ENCODE results near the gene NKAIN4.

Gene NKAIN4

DNA sequence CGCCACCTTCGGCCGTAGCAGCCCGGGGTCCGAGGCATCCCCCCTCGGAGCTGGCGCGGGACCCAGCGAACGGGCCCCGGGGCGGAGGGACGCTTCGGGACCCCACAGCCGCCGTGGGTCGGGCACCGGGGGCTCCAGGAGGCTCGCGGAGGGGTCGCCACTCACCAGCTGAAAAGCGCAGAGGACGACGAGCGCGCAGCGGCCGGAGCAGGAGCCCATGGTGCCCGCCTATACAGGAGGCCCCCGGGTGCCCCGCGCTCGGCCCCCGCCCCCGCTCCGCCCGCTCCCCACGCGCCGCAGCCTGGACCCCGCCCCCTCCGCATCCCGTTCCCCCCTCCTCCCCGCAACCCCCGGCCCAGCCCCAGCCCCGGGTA, at the start of gene NKAIN4:
TSS of gene NKAIN4 (minus strand) at position 232 of the 374 bp plus-strand sequence. CDS start at position 219, 13 bp downstream.
- no peak within 1 kb of the TSS for H3K27ac ChIP-seq (ENCODE audit: low read depth in 2 of 2, low read length in 2 of 2)
- no peaks in the 10 kb centered on the region for H3K4me1 ChIP-seq (ENCODE audit: control insufficient read depth in 2 of 2, insufficient read depth in 2 of 2, low read length in 2 of 2)
- H3K27me3 ChIP-seq (ENCODE audit: control insufficient read depth in 2 of 2, insufficient read depth in 2 of 2, low read length in 2 of 2), result peaks cover 18 to 21% of the 10 kb centered on the region in 2 donors
- H3K36me3 ChIP-seq (ENCODE audit: control insufficient read depth in 2 of 2, insufficient read depth in 2 of 2, low read length in 2 of 2), result no peaks in the 10 kb centered on the region
- H3K4me3 ChIP-seq (ENCODE audit: low read length in 2 of 2), result no peak within 1 kb of the TSS
- no peak within 1 kb of the TSS for H3K9ac ChIP-seq (ENCODE audit: low read depth in 1 of 2, low read length in 2 of 2)
- no peaks in the 10 kb centered on the region for H3K9me3 ChIP-seq (ENCODE audit: control insufficient read depth in 2 of 2, low read length in 2 of 2)

GRCh38 chr20:63303095-63303666, 48.9 kb upstream of the NKAIN4 start:
- H3K36me3 ChIP-seq (ENCODE audit: control insufficient read depth in 2 of 2, insufficient read depth in 2 of 2, low read length in 2 of 2), result no peaks in the 10 kb centered on the region
- no peak overlapping the region for H3K27ac ChIP-seq (ENCODE audit: low read depth in 2 of 2, low read length in 2 of 2)
- no peaks in the 10 kb centered on the region for H3K9me3 ChIP-seq (ENCODE audit: control insufficient read depth in 2 of 2, low read length in 2 of 2)
- no peaks in the 10 kb centered on the region for H3K4me1 ChIP-seq (ENCODE audit: control insufficient read depth in 2 of 2, insufficient read depth in 2 of 2, low read length in 2 of 2)
- H3K9ac ChIP-seq (ENCODE audit: low read depth in 1 of 2, low read length in 2 of 2), result no peak overlapping the region
- H3K27me3 ChIP-seq (ENCODE audit: control insufficient read depth in 2 of 2, insufficient read depth in 2 of 2, low read length in 2 of 2), result peaks cover 0 to 11% of the 10 kb centered on the region in 2 donors
- H3K4me3 ChIP-seq (ENCODE audit: low read length in 2 of 2), result no peak overlapping the region

DNA sequence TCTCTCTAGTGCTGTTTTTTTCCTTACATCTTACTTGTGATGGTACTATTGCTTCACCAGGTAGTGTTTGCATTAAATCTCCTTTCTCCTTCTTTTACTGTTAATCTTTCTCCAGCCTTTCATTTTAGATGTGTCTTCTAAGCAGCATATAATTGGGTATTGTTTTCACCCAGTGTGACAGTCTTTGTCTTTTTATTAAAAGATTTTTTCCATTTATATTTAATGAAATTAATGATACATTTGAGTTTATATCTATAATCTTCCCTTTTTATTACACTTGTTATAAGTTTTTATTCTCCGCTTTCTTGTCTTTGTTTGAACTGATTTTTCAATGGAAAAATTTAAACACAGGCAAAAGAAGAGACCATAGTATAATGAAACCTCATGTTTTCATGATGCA, 47.4 kb upstream of the NKAIN4 start:
- H3K27ac ChIP-seq (ENCODE audit: low read depth in 2 of 2, low read length in 2 of 2), result no peak overlapping the region
- no peak overlapping the region for H3K9ac ChIP-seq (ENCODE audit: low read depth in 1 of 2, low read length in 2 of 2)
- H3K9me3 ChIP-seq (ENCODE audit: control insufficient read depth in 2 of 2, low read length in 2 of 2), result no peaks in the 10 kb centered on the region
- H3K36me3 ChIP-seq (ENCODE audit: control insufficient read depth in 2 of 2, insufficient read depth in 2 of 2, low read length in 2 of 2), result no peaks in the 10 kb centered on the region
- peaks cover 2 to 4% of the 10 kb centered on the region in 2 donors for H3K27me3 ChIP-seq (ENCODE audit: control insufficient read depth in 2 of 2, insufficient read depth in 2 of 2, low read length in 2 of 2)
- no peaks in the 10 kb centered on the region for H3K4me1 ChIP-seq (ENCODE audit: control insufficient read depth in 2 of 2, insufficient read depth in 2 of 2, low read length in 2 of 2)
- H3K4me3 ChIP-seq (ENCODE audit: low read length in 2 of 2), result no peak overlapping the region

- peaks cover 11 to 13% of the 10 kb centered on the region in 2 donors for H3K27me3 ChIP-seq (ENCODE audit: control insufficient read depth in 2 of 2, insufficient read depth in 2 of 2, low read length in 2 of 2)
- no peaks in the 10 kb centered on the region for H3K4me1 ChIP-seq (ENCODE audit: control insufficient read depth in 2 of 2, insufficient read depth in 2 of 2, low read length in 2 of 2)
- no peaks in the 10 kb centered on the region for H3K36me3 ChIP-seq (ENCODE audit: control insufficient read depth in 2 of 2, insufficient read depth in 2 of 2, low read length in 2 of 2)
- H3K9me3 ChIP-seq (ENCODE audit: control insufficient read depth in 2 of 2, low read length in 2 of 2), result no peaks in the 10 kb centered on the region
- H3K27ac ChIP-seq (ENCODE audit: low read depth in 2 of 2, low read length in 2 of 2), result no peak overlapping the region
- H3K4me3 ChIP-seq (ENCODE audit: low read length in 2 of 2), result no peak overlapping the region
- no peak overlapping the region for H3K9ac ChIP-seq (ENCODE audit: low read depth in 1 of 2, low read length in 2 of 2)
Measured at GRCh38 chr20:63298731-63299312, 44.6 kb upstream of the NKAIN4 start.

GRCh38 chr20:63297796-63298572, 43.7 kb upstream of the NKAIN4 start:
- Histone ChIP-seq H3K27ac (ENCODE audit: low read depth in 2 of 2, low read length in 2 of 2) (no peak overlapping the region), H3K36me3 (ENCODE audit: control insufficient read depth in 2 of 2, insufficient read depth in 2 of 2, low read length in 2 of 2) (no peaks in the 10 kb centered on the region), H3K4me3 (ENCODE audit: low read length in 2 of 2) (no peak overlapping the region), H3K27me3 (ENCODE audit: control insufficient read depth in 2 of 2, insufficient read depth in 2 of 2, low read length in 2 of 2) (peaks cover 11 to 18% of the 10 kb centered on the region in 2 donors), H3K9ac (ENCODE audit: low read depth in 1 of 2, low read length in 2 of 2) (no peak overlapping the region), H3K4me1 (ENCODE audit: control insufficient read depth in 2 of 2, insufficient read depth in 2 of 2, low read length in 2 of 2) (no peaks in the 10 kb centered on the region), H3K9me3 (ENCODE audit: control insufficient read depth in 2 of 2, low read length in 2 of 2) (no peaks in the 10 kb centered on the region)

DNA sequence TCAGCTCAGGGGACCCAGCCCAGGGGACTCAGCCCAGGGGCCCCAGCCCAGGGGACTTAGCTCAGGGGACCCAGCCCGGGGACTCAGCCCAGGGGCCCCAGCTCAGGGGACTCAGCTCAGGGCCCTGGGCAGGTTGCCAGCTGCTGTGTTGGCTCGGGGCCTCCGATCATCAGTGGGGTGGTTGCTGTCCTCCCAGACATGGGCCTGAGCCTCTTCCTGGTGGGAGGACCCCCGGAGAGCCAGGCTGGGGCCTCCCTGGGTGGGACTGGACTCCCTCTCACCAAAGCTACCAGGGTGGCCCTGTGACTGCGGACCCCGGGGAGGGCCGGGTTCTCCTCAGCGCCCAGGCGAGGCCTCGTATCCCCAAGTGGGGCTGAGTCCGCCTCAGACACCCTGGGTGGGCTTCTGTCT, 43.1 kb upstream of the NKAIN4 start:
- H3K27ac ChIP-seq (ENCODE audit: low read depth in 2 of 2, low read length in 2 of 2), result no peak overlapping the region
- no peak overlapping the region for H3K9ac ChIP-seq (ENCODE audit: low read depth in 1 of 2, low read length in 2 of 2)
- no peaks in the 10 kb centered on the region for H3K4me1 ChIP-seq (ENCODE audit: control insufficient read depth in 2 of 2, insufficient read depth in 2 of 2, low read length in 2 of 2)
- H3K9me3 ChIP-seq (ENCODE audit: control insufficient read depth in 2 of 2, low read length in 2 of 2), result no peaks in the 10 kb centered on the region
- H3K36me3 ChIP-seq (ENCODE audit: control insufficient read depth in 2 of 2, insufficient read depth in 2 of 2, low read length in 2 of 2), result no peaks in the 10 kb centered on the region
- no peak overlapping the region for H3K4me3 ChIP-seq (ENCODE audit: low read length in 2 of 2)
- H3K27me3 ChIP-seq (ENCODE audit: control insufficient read depth in 2 of 2, insufficient read depth in 2 of 2, low read length in 2 of 2), result peaks cover 11 to 22% of the 10 kb centered on the region in 2 donors

DNA sequence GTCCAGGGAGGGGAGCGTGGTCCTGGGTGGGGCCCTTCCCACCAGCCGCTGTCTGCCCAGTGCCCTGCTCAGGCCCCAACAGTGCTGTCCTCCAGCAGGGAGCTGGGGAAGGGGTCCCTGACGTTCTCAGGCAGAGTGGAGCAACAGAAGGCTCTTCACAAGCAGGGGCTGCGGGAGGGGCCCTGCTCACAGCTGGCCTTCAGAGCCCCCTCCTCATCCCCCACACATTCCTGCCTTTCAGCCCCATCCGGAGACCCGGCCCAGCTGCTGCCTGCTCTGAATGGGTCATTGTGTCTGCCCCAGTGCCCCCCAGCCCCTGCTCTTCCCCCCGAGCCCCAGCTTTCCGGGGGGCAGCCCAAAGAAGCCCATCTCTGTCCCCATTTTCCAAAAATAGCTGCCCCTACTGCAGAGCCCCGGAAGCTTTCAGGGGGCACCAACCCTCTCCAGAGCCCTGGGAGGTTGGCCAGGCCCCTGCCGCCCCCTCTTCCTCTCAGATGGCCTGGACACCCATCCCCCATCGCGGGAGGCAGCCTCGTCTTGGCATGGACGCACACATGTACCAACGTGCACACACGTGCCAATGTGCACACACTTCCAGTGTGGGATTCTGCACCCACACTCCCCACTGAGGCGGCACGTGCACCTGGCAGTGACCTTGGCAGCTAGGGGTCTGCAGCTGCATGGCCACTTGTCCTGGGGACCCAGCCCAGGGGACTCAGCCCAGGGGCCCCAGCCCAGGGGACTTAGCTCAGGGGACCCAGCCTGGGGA, 42.5 kb upstream of the NKAIN4 start:
- Histone ChIP-seq H3K27ac (ENCODE audit: low read depth in 2 of 2, low read length in 2 of 2) (no peak overlapping the region), H3K9ac (ENCODE audit: low read depth in 1 of 2, low read length in 2 of 2) (no peak overlapping the region), H3K4me1 (ENCODE audit: control insufficient read depth in 2 of 2, insufficient read depth in 2 of 2, low read length in 2 of 2) (no peaks in the 10 kb centered on the region), H3K9me3 (ENCODE audit: control insufficient read depth in 2 of 2, low read length in 2 of 2) (no peaks in the 10 kb centered on the region), H3K4me3 (ENCODE audit: low read length in 2 of 2) (no peak overlapping the region), H3K27me3 (ENCODE audit: control insufficient read depth in 2 of 2, insufficient read depth in 2 of 2, low read length in 2 of 2) (peaks cover 14 to 27% of the 10 kb centered on the region in 2 donors), H3K36me3 (ENCODE audit: control insufficient read depth in 2 of 2, insufficient read depth in 2 of 2, low read length in 2 of 2) (no peaks in the 10 kb centered on the region)

DNA sequence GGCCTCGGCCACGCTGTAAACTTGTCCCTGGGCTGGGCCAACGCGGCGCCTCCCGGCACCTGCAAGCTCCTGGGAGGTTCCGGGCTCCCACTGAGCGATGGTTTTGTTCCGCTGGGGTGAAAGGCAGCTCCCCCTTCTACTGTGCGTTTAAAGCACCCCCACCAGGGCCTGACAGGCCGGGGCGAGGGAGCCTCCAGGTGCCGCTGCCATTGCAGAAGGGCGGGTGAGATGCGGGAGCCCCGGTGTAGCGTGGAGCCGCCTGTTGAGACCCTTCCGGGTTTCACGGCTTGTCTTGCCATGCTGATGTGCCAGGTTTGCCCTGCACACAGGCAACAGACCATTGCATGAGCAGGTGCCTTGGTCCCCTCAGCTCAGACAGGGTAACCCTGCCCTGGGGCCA, 41.6 kb upstream of the NKAIN4 start:
- H3K9ac ChIP-seq (ENCODE audit: low read depth in 1 of 2, low read length in 2 of 2), result no peak overlapping the region
- no peaks in the 10 kb centered on the region for H3K4me1 ChIP-seq (ENCODE audit: control insufficient read depth in 2 of 2, insufficient read depth in 2 of 2, low read length in 2 of 2)
- no peak overlapping the region for H3K4me3 ChIP-seq (ENCODE audit: low read length in 2 of 2)
- H3K9me3 ChIP-seq (ENCODE audit: control insufficient read depth in 2 of 2, low read length in 2 of 2), result no peaks in the 10 kb centered on the region
- no peak overlapping the region for H3K27ac ChIP-seq (ENCODE audit: low read depth in 2 of 2, low read length in 2 of 2)
- H3K36me3 ChIP-seq (ENCODE audit: control insufficient read depth in 2 of 2, insufficient read depth in 2 of 2, low read length in 2 of 2), result no peaks in the 10 kb centered on the region
- H3K27me3 ChIP-seq (ENCODE audit: control insufficient read depth in 2 of 2, insufficient read depth in 2 of 2, low read length in 2 of 2), result peaks cover 14 to 28% of the 10 kb centered on the region in 2 donors

DNA sequence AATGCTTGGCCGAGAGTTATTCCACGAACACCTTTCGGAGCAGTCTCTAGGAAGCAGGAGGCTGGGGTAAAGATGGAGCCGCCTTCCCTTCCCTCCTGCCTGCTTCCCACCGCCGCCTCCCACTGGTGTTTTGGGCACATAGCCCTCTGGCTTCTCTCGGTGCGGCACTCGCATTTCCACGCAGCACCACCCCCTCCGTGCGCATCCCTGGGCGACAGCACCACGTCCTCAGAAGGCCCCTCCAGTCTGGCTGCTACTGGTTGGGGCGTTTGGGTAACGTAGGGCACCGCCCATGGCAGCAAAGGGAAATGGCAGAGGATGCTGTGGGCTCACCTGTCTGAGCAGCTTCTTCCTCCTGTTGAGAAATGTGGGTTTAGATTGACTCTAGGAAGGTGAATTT, 41.2 kb upstream of the NKAIN4 start:
- Histone ChIP-seq H3K4me3 (ENCODE audit: low read length in 2 of 2) (no peak overlapping the region), H3K9ac (ENCODE audit: low read depth in 1 of 2, low read length in 2 of 2) (no peak overlapping the region), H3K27me3 (ENCODE audit: control insufficient read depth in 2 of 2, insufficient read depth in 2 of 2, low read length in 2 of 2) (peaks cover 14 to 28% of the 10 kb centered on the region in 2 donors), H3K4me1 (ENCODE audit: control insufficient read depth in 2 of 2, insufficient read depth in 2 of 2, low read length in 2 of 2) (no peaks in the 10 kb centered on the region), H3K9me3 (ENCODE audit: control insufficient read depth in 2 of 2, low read length in 2 of 2) (no peaks in the 10 kb centered on the region), H3K27ac (ENCODE audit: low read depth in 2 of 2, low read length in 2 of 2) (no peak overlapping the region), H3K36me3 (ENCODE audit: control insufficient read depth in 2 of 2, insufficient read depth in 2 of 2, low read length in 2 of 2) (no peaks in the 10 kb centered on the region)

GRCh38 chr20:63295018-63295417, 40.8 kb upstream of the NKAIN4 start:
- Histone ChIP-seq H3K9ac (ENCODE audit: low read depth in 1 of 2, low read length in 2 of 2) (no peak overlapping the region), H3K27me3 (ENCODE audit: control insufficient read depth in 2 of 2, insufficient read depth in 2 of 2, low read length in 2 of 2) (peaks cover 14 to 28% of the 10 kb centered on the region in 2 donors), H3K4me3 (ENCODE audit: low read length in 2 of 2) (no peak overlapping the region), H3K36me3 (ENCODE audit: control insufficient read depth in 2 of 2, insufficient read depth in 2 of 2, low read length in 2 of 2) (no peaks in the 10 kb centered on the region), H3K9me3 (ENCODE audit: control insufficient read depth in 2 of 2, low read length in 2 of 2) (no peaks in the 10 kb centered on the region), H3K27ac (ENCODE audit: low read depth in 2 of 2, low read length in 2 of 2) (no peak overlapping the region), H3K4me1 (ENCODE audit: control insufficient read depth in 2 of 2, insufficient read depth in 2 of 2, low read length in 2 of 2) (no peaks in the 10 kb centered on the region)
